Keratinocyte (primary cell): Measurements from ENCODE around the gene CHL1. TPM values are rescaled to one million over a fixed set of nuclear protein-coding genes. Genes with fewer than 3 reads are reported as not detected.

Experiments used
- DNase-seq: peaks from one replicate; pipeline ENCODE4 v3.0.0-alpha.2; 2011; ENCODE audit warnings: low read depth, missing footprints, low spot score
- FAIRE-seq: peaks from 2 replicates; lab custom pipeline; 2011; peaks lifted over from hg19 to GRCh38; lab: Jason Lieb, UNC
- H2AFZ ChIP-seq: 2 replicates; pipeline ENCODE4 v1.6.0; 2012; ENCODE audit warnings: low read length, control low read depth, inconsistent platforms; ENCODE audit not compliant: control insufficient read depth
- H3K27ac ChIP-seq: 2 replicates; pipeline ENCODE4 v1.5.1; 2011; ENCODE audit warnings: low read length; ENCODE audit not compliant: control insufficient read depth, insufficient read depth
- H3K27me3 ChIP-seq: 3 replicates; pipeline ENCODE4 v1.6.0; 2011; ENCODE audit warnings: low read length; ENCODE audit not compliant: control insufficient read depth, insufficient read depth; ENCODE audit errors: extremely low read depth
- H3K36me3 ChIP-seq, 2 experiments: 2 replicates in 1 of 2; 3 replicates in 1 of 2; pipeline ENCODE4 v1.5.1; 2011; ENCODE audit warnings: low read length in 2 of 2, mild to moderate bottlenecking in 1 of 2; ENCODE audit not compliant: control insufficient read depth in 2 of 2, insufficient read depth in 2 of 2; ENCODE audit errors: extremely low read depth in 1 of 2
- H3K4me1 ChIP-seq: 3 replicates; pipeline ENCODE4 v1.5.1; 2011; ENCODE audit warnings: low read length; ENCODE audit not compliant: control insufficient read depth, insufficient read depth; ENCODE audit errors: extremely low read depth
- H3K4me2 ChIP-seq: 3 replicates; pipeline ENCODE4 v1.6.0; 2011; ENCODE audit warnings: low read depth, low read length; ENCODE audit not compliant: control insufficient read depth, insufficient read depth; ENCODE audit errors: extremely low read depth
- H3K4me3 ChIP-seq, 3 experiments: fragments of 200-600 bp in 1 of 3; sonication (generic) in 1 of 3; 2 replicates in 2 of 3; 3 replicates in 1 of 3; pipeline ENCODE4 v1.5.1; 2011 to 2016; ENCODE audit warnings: low read length in 3 of 3, mild to moderate bottlenecking in 3 of 3, control low read depth in 2 of 3, inconsistent platforms in 1 of 3, low read depth in 1 of 3, mixed read lengths in 1 of 3, mixed run types in 1 of 3, moderate library complexity in 1 of 3; ENCODE audit not compliant: control insufficient read depth in 2 of 3, insufficient read depth in 2 of 3; ENCODE audit errors: extremely low read depth in 1 of 3
- H3K79me2 ChIP-seq: 2 replicates; pipeline ENCODE4 v1.6.0; 2012; ENCODE audit warnings: low read length; ENCODE audit not compliant: control insufficient read depth, insufficient read depth
- H3K9ac ChIP-seq: 3 replicates; pipeline ENCODE4 v1.6.0; 2011; ENCODE audit warnings: low read length; ENCODE audit not compliant: control insufficient read depth, insufficient read depth; ENCODE audit errors: extremely low read depth
- H3K9me1 ChIP-seq: 3 replicates; pipeline ENCODE4 v1.6.0; 2011; ENCODE audit warnings: low read length; ENCODE audit not compliant: control insufficient read depth, insufficient read depth; ENCODE audit errors: extremely low read depth
- H3K9me3 ChIP-seq: 2 replicates; pipeline ENCODE4 v1.5.1; 2012; ENCODE audit warnings: low read depth, low read length; ENCODE audit not compliant: control insufficient read depth
- H4K20me1 ChIP-seq: 3 replicates; pipeline ENCODE4 v1.6.0; 2011; ENCODE audit warnings: low read length; ENCODE audit not compliant: control insufficient read depth, insufficient read depth; ENCODE audit errors: extremely low read depth
- EZH2 ChIP-seq: IDR thresholded peaks from one replicate; pipeline ENCODE4 v1.6.1; 2012; ENCODE audit warnings: inconsistent platforms, mild to moderate bottlenecking, low read length, moderate library complexity
- dilution Hi-C: fragments of 300-500 bp; cut with MboI; formaldehyde crosslinking; loops from one replicate; pipeline ENCODE4 v1.7.0; 2020; ENCODE audit warnings: low sequenced_read_pairs; ENCODE audit not compliant: extremely low pct_ligation_motif_present
- polyA plus RNA-seq, 5 experiments: library from polyadenylated mRNA; depleted of rRNA in 3 of 5; stranded (reverse) in 3 of 5; stranded (forward) in 1 of 5; unstranded in 1 of 5; fragments of >200 nt; gene quantifications; 1 replicate in 1 of 5; 2 replicates in 3 of 5; 3 replicates in 1 of 5; pipeline versions ENCODE4 v1.2.1 to v1.2.3, GENCODE V29; 2011 to 2012; ENCODE audit warnings: missing spikeins in 2 of 5, low read depth in 1 of 5, low replicate concordance in 1 of 5
- TF ChIP-seq, protein P1 (sequence below), 3 experiments: IDR thresholded peaks in 1 of 3; conservative IDR thresholded peaks in 1 of 3; optimal IDR thresholded peaks in 1 of 3; 2 replicates in 2 of 3; 3 replicates in 1 of 3; pipeline versions ENCODE3 to v1.5.1; 2011; ENCODE audit warnings: low read length in 3 of 3, mild to moderate bottlenecking in 3 of 3, moderate library complexity in 2 of 3, control low read depth in 1 of 3, inconsistent platforms in 1 of 3; ENCODE audit not compliant: insufficient read depth in 2 of 3; ENCODE audit errors: extremely low read depth in 1 of 3

Gene CHL1
- polyA plus RNA-seq, 1 donor (not counting 4 experiments of a cell fraction or from before 2014, with no cell fraction given), result 0.04 TPM

DNA sequence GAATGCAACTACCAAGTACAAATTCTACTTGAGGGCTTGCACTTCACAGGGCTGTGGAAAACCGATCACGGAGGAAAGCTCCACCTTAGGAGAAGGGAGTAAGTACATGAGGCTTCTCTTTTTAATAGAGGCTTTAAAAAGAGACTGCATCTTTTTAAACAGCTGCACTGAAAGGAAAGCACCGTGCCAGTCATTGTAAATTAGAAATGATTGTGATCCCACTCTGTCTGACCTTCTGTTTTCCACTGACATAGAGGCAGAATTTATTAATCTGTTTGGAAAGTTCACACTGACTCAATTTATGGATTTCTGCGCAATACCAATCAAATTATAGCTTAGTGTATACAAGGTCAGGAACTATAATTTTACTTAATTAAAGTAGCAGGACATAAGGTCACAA lies 198.2 kb downstream of the CHL1 start:
- H2AFZ ChIP-seq, result no peak overlapping the region
- H3K4me2 ChIP-seq, result no peak overlapping the region
- no peak overlapping the region for H3K27ac ChIP-seq
- no peaks in the 10 kb centered on the region for H3K36me3 ChIP-seq
- no peaks in the 10 kb centered on the region for H3K27me3 ChIP-seq
- TF ChIP-seq EZH2, result no peak
- TF ChIP-seq, protein P1, sequence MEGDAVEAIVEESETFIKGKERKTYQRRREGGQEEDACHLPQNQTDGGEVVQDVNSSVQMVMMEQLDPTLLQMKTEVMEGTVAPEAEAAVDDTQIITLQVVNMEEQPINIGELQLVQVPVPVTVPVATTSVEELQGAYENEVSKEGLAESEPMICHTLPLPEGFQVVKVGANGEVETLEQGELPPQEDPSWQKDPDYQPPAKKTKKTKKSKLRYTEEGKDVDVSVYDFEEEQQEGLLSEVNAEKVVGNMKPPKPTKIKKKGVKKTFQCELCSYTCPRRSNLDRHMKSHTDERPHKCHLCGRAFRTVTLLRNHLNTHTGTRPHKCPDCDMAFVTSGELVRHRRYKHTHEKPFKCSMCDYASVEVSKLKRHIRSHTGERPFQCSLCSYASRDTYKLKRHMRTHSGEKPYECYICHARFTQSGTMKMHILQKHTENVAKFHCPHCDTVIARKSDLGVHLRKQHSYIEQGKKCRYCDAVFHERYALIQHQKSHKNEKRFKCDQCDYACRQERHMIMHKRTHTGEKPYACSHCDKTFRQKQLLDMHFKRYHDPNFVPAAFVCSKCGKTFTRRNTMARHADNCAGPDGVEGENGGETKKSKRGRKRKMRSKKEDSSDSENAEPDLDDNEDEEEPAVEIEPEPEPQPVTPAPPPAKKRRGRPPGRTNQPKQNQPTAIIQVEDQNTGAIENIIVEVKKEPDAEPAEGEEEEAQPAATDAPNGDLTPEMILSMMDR (optimal IDR thresholded peaks at IDR 0.05 in 1 of 3, IDR thresholded peaks at IDR 0.05 in 1 of 3, conservative IDR thresholded peaks at IDR 0.05 in 1 of 3; ENCODE audit: extremely low read depth in 1 of 3, insufficient read depth in 2 of 3, low read length in 3 of 3), result no peak
- dilution Hi-C loops, result no loop called here
- H3K4me3 ChIP-seq, result no peak overlapping the region
- H3K9ac ChIP-seq, result no peak overlapping the region
- no peaks in the 10 kb centered on the region for H4K20me1 ChIP-seq
- no peaks in the 10 kb centered on the region for H3K4me1 ChIP-seq
- H3K79me2 ChIP-seq, result no peaks in the 10 kb centered on the region
- DNase-seq (no peak), FAIRE-seq (no peak)
- no peaks in the 10 kb centered on the region for H3K9me1 ChIP-seq
- H3K9me3 ChIP-seq, result no peaks in the 10 kb centered on the region

DNA sequence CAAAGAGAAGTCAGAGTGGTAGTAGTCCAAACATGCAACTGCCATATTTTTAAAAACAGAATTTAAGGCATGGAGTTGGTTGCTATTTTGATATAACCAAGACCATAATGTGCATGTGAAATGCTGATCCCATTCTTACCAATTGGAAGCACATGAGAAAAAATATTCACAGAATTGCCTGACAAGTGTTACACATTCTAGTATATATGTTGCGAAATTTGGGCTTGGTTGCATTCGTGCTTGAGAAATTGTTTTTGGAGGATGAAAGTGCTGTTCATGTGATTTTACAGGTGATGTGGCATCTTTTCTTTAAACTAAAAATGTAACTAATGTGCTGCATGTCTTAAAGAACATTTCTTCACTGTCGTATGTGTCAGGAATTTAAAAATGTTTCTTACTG lies 199.7 kb downstream of the CHL1 start:
- Histone ChIP-seq H3K36me3 (no peaks in the 10 kb centered on the region), H4K20me1 (no peaks in the 10 kb centered on the region), H2AFZ (no peak overlapping the region), H3K4me3 (no peak overlapping the region), H3K27ac (no peak overlapping the region), H3K79me2 (no peaks in the 10 kb centered on the region), H3K27me3 (no peaks in the 10 kb centered on the region), H3K9me1 (no peaks in the 10 kb centered on the region), H3K9me3 (no peaks in the 10 kb centered on the region), H3K4me1 (no peaks in the 10 kb centered on the region), H3K9ac (no peak overlapping the region), H3K4me2 (no peak overlapping the region)
- FAIRE-seq (no peak), DNase-seq (no peak)
- dilution Hi-C loops, result no loop called here
- TF ChIP-seq, protein P1 (optimal IDR thresholded peaks at IDR 0.05 in 1 of 3, IDR thresholded peaks at IDR 0.05 in 1 of 3, conservative IDR thresholded peaks at IDR 0.05 in 1 of 3; ENCODE audit: extremely low read depth in 1 of 3, insufficient read depth in 2 of 3, low read length in 3 of 3), result no peak
- TF ChIP-seq EZH2, result no peak
